AG04449 (cell line): ENCODE measurements around the gene ETFB.
A peak's percentile ranks its signal among the peaks of the same experiment; 100 is the strongest.

Source experiments
- CTCF ChIA-PET: fragments of 350-600 bp; formaldehyde crosslinking; extraction: SDS; loops from one replicate; lab custom pipeline; 2021; ENCODE audit warnings: antibody characterized with exemption; lab: Yijun Ruan, JAX
- POLR2A ChIA-PET: fragments of 400-600, 350-600 bp; formaldehyde crosslinking; extraction: SDS; loops from one replicate; lab custom pipeline; 2020; ENCODE audit warnings: antibody characterized with exemption, inconsistent platforms; lab: Yijun Ruan, JAX
- DNase-seq: peaks from one replicate; pipeline ENCODE4 v3.0.0-alpha.2; 2010; ENCODE audit warnings: low read depth, low spot score
- H3K4me3 ChIP-seq: 2 replicates; pipeline ENCODE4 v1.5.1; 2011; ENCODE audit warnings: low read depth, mild to moderate bottlenecking, control low read depth, low read length
- CTCF ChIP-seq: IDR thresholded peaks from one replicate; pipeline ENCODE4 v1.5.1; 2011; ENCODE audit warnings: mild to moderate bottlenecking, moderate library complexity, low read length, control low read depth, inconsistent platforms; ENCODE audit not compliant: insufficient read depth; ENCODE audit errors: missing control alignments

The ETFB gene

GRCh38 chr19:51333836-51334460, 32.2 kb downstream of the ETFB start:
- no peak for DNase-seq
- no peak for TF ChIP-seq CTCF
- CTCF ChIA-PET = no interaction called here
- no peak overlapping the region for H3K4me3 ChIP-seq
- POLR2A ChIA-PET = no interaction called here

- DNase-seq = no peak
- H3K4me3 ChIP-seq = no peak overlapping the region
- TF ChIP-seq CTCF = no peak
- ChIA-PET CTCF (no interaction called here), POLR2A (no interaction called here)
Observed at GRCh38 chr19:51331716-51332115, 34.5 kb downstream of the ETFB start.

GRCh38 chr19:51331193-51331592, 35.0 kb downstream of the ETFB start:
- TF ChIP-seq CTCF = no peak
- DNase-seq = no peak
- CTCF ChIA-PET = no interaction called here
- H3K4me3 ChIP-seq = no peak overlapping the region
- POLR2A ChIA-PET = no interaction called here

GRCh38 chr19:51330366-51330765, 35.8 kb downstream of the ETFB start:
- ChIA-PET POLR2A (no interaction called here), CTCF (no interaction called here)
- no peak for TF ChIP-seq CTCF
- no peak for DNase-seq
- H3K4me3 ChIP-seq = no peak overlapping the region

GRCh38 chr19:51329411-51329810, 36.8 kb downstream of the ETFB start:
- no peak for TF ChIP-seq CTCF
- no peak for DNase-seq
- CTCF ChIA-PET = no interaction called here
- H3K4me3 ChIP-seq = no peak overlapping the region
- POLR2A ChIA-PET = no interaction called here

GRCh38 chr19:51327066-51328001, 38.9 kb downstream of the ETFB start:
- TF ChIP-seq CTCF = peak; percentile 10
- ChIA-PET CTCF (interaction anchor here (1.1 to 1.2 kb wide), 2 partner anchors 11 to 12 kb away, joined by 3 read pairs; no protein-coding TSS in a partner anchor), POLR2A (no interaction called here)
- no peak for DNase-seq
- no peak overlapping the region; the same call in 1 of the 2 replicates for H3K4me3 ChIP-seq
